Stimulated activated naive B cell treated with anti-CD40 and anti-IgM and Interleukin-4, amounts not matched to agents 10 μg/mL and 1 μg/mL and 100 μg/mL, for 72 hours (primary cell): ENCODE measurements around the gene FSTL3.
A peak's percentile ranks its signal among the peaks of the same experiment; 100 is the strongest.
"Not testable (repeated sequence)": the region's sequence is repeated elsewhere in the genome, so short reads cannot be mapped to it uniquely, and the experiment has no call there.

Source experiments
- ATAC-seq, 2 donors: fragments of 150-1000 bp; cut with Tn5 transposase; replicated peaks; 2 replicates each; pipeline ENCODE4 v1.10.0; 2021; ENCODE audit warnings: moderate library complexity in 1 of 2
- DNase-seq: peaks from one replicate; pipeline ENCODE4 v3.0.0; 2021
- H3K27ac Mint-ChIP-seq: one replicate; pipeline ENCODE4 v1.8.0; 2022; ENCODE audit warnings: mild to moderate bottlenecking, mixed read lengths
- H3K27me3 Mint-ChIP-seq, 2 donors: one replicate each; pipeline ENCODE4 v1.8.0; 2022; ENCODE audit warnings: mixed read lengths in 2 of 2
- H3K36me3 Mint-ChIP-seq, 2 donors: one replicate each; pipeline ENCODE4 v1.8.0; 2022; ENCODE audit warnings: mixed read lengths in 2 of 2, mild to moderate bottlenecking in 1 of 2
- H3K4me1 Mint-ChIP-seq, 2 donors: one replicate each; pipeline ENCODE4 v1.8.0; 2022; ENCODE audit warnings: mixed read lengths in 2 of 2, mild to moderate bottlenecking in 1 of 2
- H3K4me3 Mint-ChIP-seq, 2 donors: one replicate each; pipeline ENCODE4 v1.8.0; 2022; ENCODE audit warnings: mild to moderate bottlenecking in 2 of 2, mixed read lengths in 2 of 2, moderate library complexity in 1 of 2
- H3K9me3 Mint-ChIP-seq, 2 donors: one replicate each; pipeline ENCODE4 v1.8.0; 2022; ENCODE audit warnings: mixed read lengths in 2 of 2, mild to moderate bottlenecking in 1 of 2

FSTL3 gene

DNA sequence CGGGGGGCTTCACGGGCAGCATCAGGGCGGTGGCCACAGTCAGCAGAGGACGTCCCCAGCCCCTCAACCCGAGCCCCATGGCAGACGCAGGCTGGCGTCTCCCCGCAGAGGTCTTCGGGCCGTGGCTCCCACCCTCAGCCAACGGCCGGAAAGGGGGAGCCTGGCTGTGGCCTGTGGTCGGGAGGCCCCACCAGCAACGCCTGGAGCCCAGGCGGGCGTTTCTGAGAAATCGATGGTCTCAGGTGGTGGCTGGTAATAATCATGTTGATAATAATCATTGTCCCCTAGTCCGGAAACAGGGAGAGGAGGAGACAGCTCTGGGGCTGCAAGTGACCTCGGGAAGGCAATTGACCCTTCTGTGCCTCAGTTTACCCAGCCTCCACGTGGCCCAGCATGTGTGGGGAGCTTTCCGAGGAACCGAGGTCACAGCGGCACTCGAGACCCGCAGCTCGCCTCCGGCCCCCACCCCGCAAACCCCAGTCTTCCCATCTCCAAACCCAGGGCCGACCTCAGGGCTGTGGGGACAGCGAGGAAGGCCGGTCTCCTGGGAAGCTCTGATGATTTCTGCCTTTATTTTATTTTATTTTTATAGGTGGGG, 19.3 kb downstream of the FSTL3 start, which contains the start of gene PRSS57:
Gene PRSS57 (minus strand): TSS at position 101 of the 598 bp plus-strand sequence. CDS start 22 bp downstream, at position 79.
- peak within 1 kb of the TSS; percentile 42 for H3K27ac Mint-ChIP-seq
- H3K4me3 Mint-ChIP-seq: no peak within 1 kb of the TSS
- no peaks in the 10 kb centered on the region for H3K9me3 Mint-ChIP-seq
- no peak for DNase-seq
- peaks cover 2 to 8% of the 10 kb centered on the region in 2 donors for H3K4me1 Mint-ChIP-seq
- peaks cover 15 to 36% of the 10 kb centered on the region in 2 donors for H3K27me3 Mint-ChIP-seq
- H3K36me3 Mint-ChIP-seq: no peaks in the 10 kb centered on the region
- ATAC-seq: no peak

DNA sequence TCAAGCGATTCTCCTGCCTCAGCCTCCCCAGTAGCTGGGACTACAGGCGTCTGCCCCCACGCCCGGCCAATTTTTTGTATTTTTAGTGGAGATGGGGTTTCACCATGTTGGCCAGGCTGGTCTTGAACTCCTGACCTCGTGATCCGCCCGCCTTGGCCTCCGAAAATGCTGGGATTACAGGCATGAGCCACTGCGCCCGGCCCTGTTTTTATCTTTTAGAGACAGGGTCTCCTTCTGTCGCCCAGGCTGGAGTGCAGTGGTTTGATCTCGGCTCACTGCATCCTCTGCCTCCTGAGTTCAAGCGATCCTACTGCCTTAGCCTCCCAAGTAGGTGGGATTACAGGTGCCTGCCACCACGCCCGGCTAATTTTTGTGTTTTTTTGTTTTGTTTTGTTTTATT, 22.3 kb downstream of the FSTL3 start:
- DNase-seq, H3K27ac Mint-ChIP-seq, H3K36me3 Mint-ChIP-seq, H3K4me3 Mint-ChIP-seq, ATAC-seq, H3K9me3 Mint-ChIP-seq: not testable (repeated sequence)
- Mint-ChIP-seq H3K4me1 (peaks cover 7 to 14% of the 10 kb centered on the region in 2 donors), H3K27me3 (peaks cover 32 to 57% of the 10 kb centered on the region in 2 donors)

DNA sequence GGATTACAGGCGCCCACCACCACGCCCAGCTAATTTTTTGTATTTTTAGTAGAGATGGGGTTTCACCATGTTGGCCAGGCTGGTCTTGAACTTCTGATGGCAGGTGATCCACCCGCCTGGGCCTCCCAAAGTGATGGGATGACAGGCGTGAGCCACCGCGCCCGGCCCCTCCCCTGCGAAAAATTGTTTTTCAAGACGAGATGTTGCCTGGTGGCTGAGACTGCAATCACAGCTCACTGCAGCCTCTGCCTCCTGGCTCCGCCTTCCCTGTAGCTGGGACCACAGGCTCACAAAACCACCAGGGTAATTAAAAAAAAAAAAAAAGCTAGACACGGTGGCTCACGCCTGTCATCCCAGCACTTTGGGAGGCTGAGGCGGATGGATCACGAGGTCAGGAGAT, 23.7 kb downstream of the FSTL3 start:
- peaks cover 30 to 53% of the 10 kb centered on the region in 2 donors for H3K27me3 Mint-ChIP-seq
- H3K4me1 Mint-ChIP-seq: peaks cover 5 to 13% of the 10 kb centered on the region in 2 donors
- H3K9me3 Mint-ChIP-seq, H3K36me3 Mint-ChIP-seq, H3K27ac Mint-ChIP-seq, ATAC-seq, H3K4me3 Mint-ChIP-seq, DNase-seq: not testable (repeated sequence)

- H3K4me3 Mint-ChIP-seq: peak overlapping the region in 1 of 2 donors; percentile 43
- DNase-seq, H3K27ac Mint-ChIP-seq, H3K9me3 Mint-ChIP-seq, H3K36me3 Mint-ChIP-seq, ATAC-seq: not testable (repeated sequence)
- H3K4me1 Mint-ChIP-seq: peaks cover 5 to 10% of the 10 kb centered on the region in 2 donors
- peaks cover 44 to 58% of the 10 kb centered on the region in 2 donors for H3K27me3 Mint-ChIP-seq
Measured at GRCh38 chr19:702847-703246, 26.7 kb downstream of the FSTL3 start.

GRCh38 chr19:703329-703650, 27.1 kb downstream of the FSTL3 start:
- Mint-ChIP-seq H3K4me1 (peaks cover 5 to 10% of the 10 kb centered on the region in 2 donors), H3K27me3 (peaks cover 45 to 58% of the 10 kb centered on the region in 2 donors), H3K27ac (no peak overlapping the region), H3K4me3 (peak overlapping the region; percentile 43 to 51), H3K9me3 (peaks cover 0 to 8% of the 10 kb centered on the region in 2 donors), H3K36me3 (peaks cover 0 to 3% of the 10 kb centered on the region in 2 donors)
- no peak for DNase-seq
- peak in 1 of 2 donors; percentile 12 for ATAC-seq

DNA sequence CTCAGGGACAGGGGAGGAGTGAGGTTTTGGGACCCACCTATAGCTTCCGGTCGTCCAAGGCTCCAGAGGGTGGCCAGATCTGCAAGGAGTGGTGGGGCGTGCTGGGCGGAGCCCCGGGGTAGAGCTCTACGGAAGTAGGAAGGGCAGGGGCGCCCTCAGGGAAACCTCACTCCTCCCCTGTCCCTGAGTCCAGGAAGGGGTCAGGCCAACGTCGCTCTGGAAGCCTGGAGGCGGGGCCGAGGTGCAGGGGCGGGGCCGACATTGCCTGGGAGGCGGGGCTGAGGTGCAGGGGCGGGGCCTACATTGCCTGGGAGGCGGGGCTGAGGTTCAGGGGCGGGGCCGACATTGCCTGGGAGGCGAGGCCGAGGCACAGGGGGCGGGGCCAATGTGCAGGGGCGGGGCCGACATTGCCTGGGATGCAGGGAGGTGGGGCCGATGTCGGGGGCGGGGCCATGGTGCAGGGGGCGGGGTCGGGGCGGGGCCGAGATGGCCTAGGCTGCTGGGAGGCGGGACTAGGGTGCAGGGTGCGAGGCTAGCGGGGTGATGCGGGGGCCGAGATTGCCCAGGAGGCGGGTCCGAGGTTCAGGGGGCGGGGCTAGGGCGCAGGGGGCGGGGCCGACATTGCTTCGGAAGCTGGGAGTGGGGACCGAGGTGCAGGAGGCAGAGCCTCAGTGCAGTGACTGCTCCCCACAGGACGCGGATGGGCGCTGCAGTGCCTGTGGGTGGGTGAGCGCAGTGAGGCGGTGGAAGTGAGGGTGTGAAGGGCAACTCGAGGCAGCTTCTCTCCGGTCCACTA, 27.7 kb downstream of the FSTL3 start:
- Mint-ChIP-seq H3K27me3 (peaks cover 40 to 55% of the 10 kb centered on the region in 2 donors), H3K36me3 (peaks cover 0 to 3% of the 10 kb centered on the region in 2 donors), H3K27ac (no peak overlapping the region), H3K4me3 (peak overlapping the region; percentile 43 to 51), H3K9me3 (peaks cover 0 to 8% of the 10 kb centered on the region in 2 donors), H3K4me1 (peaks cover 5 to 10% of the 10 kb centered on the region in 2 donors)
- peak; percentile 73 to 77 for ATAC-seq
- DNase-seq: peak; percentile 38

DNA sequence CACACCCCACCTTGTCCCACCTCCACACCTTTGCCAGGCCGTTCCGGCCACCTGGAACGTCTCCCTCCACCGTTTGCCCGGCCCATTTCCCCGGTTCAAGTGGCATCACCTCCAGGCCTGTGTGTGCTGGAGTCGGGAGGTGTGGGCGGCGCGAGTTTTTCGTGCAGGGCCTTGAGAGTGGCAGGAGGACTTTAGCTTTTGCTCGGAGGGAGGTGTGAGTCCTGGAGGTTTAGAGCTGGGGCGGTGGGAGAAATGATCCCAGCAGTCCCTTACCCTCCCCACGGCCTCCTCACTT, 28.2 kb downstream of the FSTL3 start:
- ATAC-seq (peak in 1 of 2 donors; percentile 7), DNase-seq (no peak)
- H3K4me1 Mint-ChIP-seq: peaks cover 5 to 10% of the 10 kb centered on the region in 2 donors
- no peak overlapping the region for H3K4me3 Mint-ChIP-seq
- H3K27ac Mint-ChIP-seq: no peak overlapping the region
- peaks cover 0 to 8% of the 10 kb centered on the region in 2 donors for H3K9me3 Mint-ChIP-seq
- peaks cover 39 to 50% of the 10 kb centered on the region in 2 donors for H3K27me3 Mint-ChIP-seq
- H3K36me3 Mint-ChIP-seq: peaks cover 0 to 3% of the 10 kb centered on the region in 2 donors

- Mint-ChIP-seq H3K27me3 (peaks cover 42 to 48% of the 10 kb centered on the region in 2 donors), H3K4me1 (peaks cover under 1 to 4% of the 10 kb centered on the region in 2 donors), H3K9me3 (peaks cover 0 to 2% of the 10 kb centered on the region in 2 donors), H3K36me3 (no peaks in the 10 kb centered on the region), H3K4me3 (no peak within 1 kb of the TSS), H3K27ac (no peak within 1 kb of the TSS)
- DNase-seq (no peak), ATAC-seq (no peak)
Measured at GRCh38 chr19:708154-709143, 32.3 kb downstream of the FSTL3 start, which contains the start of gene PALM. Gene PALM, plus strand, starts transcription at chr19:708935. Its CDS starts 212 bp downstream, at chr19:709147.

DNA sequence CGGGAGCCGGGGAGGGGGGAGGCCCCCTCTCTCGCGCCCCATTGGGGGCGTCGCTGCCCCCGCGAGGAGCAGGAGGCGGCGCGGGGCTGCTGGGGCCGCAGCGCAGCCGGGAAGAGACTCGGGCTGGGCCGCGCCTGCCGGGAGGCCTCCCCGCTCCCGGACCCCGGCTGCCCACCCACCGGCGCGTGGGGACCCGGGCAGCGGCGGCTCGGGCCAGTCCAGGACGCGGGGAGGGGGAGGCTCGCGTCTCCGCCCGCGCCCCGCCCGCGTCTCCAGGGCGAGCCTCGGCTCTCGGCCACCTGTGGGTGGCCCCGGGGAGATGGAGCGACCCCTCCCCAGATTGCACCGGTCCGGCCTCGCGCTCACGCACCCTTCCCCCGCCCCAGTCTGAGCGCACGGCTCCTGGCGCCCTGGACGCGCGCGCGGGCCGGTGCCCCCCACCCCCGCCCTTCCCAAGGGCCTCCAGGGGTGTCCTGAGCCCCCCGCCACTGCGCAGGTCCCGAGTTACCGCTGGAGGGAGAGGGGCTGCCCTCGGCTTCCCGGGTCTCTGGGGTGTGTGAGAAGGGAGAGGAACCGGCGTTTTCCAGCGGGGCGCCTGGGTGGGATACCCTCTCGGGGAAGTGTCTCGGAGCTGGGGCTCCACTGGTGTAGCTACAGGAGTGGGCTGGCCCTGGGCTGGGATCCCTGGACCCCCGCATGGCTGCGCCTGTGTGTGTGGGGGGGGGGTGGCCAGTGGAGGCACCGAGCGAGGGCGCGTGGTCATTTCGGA, 33.2 kb downstream of the FSTL3 start:
- Mint-ChIP-seq H3K4me3 (no peak overlapping the region), H3K36me3 (no peaks in the 10 kb centered on the region), H3K9me3 (peaks cover 0 to 2% of the 10 kb centered on the region in 2 donors), H3K4me1 (no peaks in the 10 kb centered on the region), H3K27me3 (peaks cover 38 to 43% of the 10 kb centered on the region in 2 donors), H3K27ac (no peak overlapping the region)
- no peak for ATAC-seq
- no peak for DNase-seq

DNA sequence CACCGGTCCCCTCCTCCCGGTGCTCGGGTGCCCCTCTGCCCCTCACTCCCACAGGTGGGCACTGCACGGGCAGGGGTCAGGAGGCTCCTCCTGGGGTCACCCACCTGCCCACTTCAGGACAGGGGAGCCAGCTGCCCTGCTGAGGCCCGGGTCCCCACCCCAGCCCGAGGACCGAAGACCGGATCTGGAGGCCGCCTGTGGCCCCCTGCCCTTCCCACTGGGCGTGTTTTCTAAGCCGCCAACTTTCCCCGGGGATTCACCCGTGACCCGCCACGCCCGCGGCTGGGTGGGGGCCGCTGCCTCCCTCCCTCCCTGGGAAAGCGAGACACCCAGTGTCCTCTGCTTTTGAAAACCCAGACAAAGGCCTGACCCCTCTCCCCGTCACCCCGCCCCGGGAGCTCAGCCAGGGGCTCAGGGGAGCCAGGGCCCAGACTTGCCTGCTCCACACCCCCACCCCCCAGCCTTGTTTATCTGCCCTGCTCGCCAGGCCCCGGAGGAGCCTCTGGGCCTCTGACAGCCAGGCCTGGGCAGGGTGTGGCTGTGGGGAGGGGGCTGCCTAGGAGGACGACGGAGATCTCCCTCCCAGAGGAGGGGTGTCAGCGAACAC, 33.9 kb downstream of the FSTL3 start:
- no peak for ATAC-seq
- Mint-ChIP-seq H3K9me3 (peaks cover 0 to 2% of the 10 kb centered on the region in 2 donors), H3K27me3 (peaks cover 38 to 42% of the 10 kb centered on the region in 2 donors), H3K36me3 (no peaks in the 10 kb centered on the region), H3K4me3 (no peak overlapping the region), H3K4me1 (no peaks in the 10 kb centered on the region), H3K27ac (no peak overlapping the region)
- no peak for DNase-seq

DNA sequence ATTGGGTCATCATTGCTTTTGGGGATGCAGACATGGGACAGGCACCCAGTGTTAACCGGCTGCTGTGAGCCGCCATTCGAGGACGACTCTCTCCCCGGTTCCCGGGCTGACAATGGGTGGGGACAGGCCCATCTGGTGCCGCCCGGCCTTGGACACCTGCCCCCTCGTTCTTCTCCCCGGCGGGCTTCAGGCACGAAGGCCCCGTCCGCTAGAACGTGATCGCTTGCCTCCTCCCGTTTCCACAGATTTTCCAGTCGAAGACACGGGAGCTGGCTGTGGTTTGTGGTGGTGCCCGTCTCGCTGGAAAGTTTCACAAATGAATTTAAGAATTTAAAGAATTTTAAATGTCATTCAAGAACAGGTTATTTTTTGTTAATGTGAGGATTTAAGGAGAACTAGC, 34.6 kb downstream of the FSTL3 start:
- DNase-seq (no peak), ATAC-seq (no peak)
- Mint-ChIP-seq H3K9me3 (peaks cover 6 to 8% of the 10 kb centered on the region in 2 donors), H3K27me3 (peaks cover 43 to 45% of the 10 kb centered on the region in 2 donors), H3K36me3 (peaks cover 6% of the 10 kb centered on the region in 2 donors), H3K4me3 (no peak overlapping the region), H3K4me1 (no peaks in the 10 kb centered on the region), H3K27ac (no peak overlapping the region)

GRCh38 chr19:711254-711653, 35.1 kb downstream of the FSTL3 start:
- no peak overlapping the region for H3K27ac Mint-ChIP-seq
- peaks cover 46 to 48% of the 10 kb centered on the region in 2 donors for H3K27me3 Mint-ChIP-seq
- no peaks in the 10 kb centered on the region for H3K4me1 Mint-ChIP-seq
- H3K36me3 Mint-ChIP-seq: peaks cover 8 to 9% of the 10 kb centered on the region in 2 donors
- H3K4me3 Mint-ChIP-seq: no peak overlapping the region
- ATAC-seq: no peak
- peaks cover 8 to 10% of the 10 kb centered on the region in 2 donors for H3K9me3 Mint-ChIP-seq
- no peak for DNase-seq

DNA sequence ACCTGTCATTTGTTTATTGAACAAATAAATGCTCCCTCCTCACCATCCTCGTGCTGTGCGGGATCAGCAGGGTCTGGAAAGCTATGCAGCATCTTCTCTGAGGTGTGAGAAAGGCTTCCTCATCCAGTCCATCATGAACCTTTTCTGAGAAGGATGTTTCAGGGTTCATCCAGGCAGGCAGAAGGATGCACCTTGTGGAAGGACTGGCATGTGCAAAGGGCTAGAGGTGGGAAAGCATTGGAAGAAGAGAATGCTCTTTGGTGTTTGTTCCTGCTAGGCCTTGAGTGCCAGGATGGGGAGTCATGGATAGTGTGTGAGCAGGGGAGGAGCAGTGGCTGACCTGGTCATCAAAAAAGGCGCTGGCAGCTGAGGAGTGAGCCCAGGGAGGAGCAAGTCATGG, 39.2 kb downstream of the FSTL3 start:
- no peak overlapping the region for H3K27ac Mint-ChIP-seq
- peaks cover 7 to 8% of the 10 kb centered on the region in 2 donors for H3K9me3 Mint-ChIP-seq
- no peak for ATAC-seq

More for the DNA sequence above, 39.2 kb downstream of the FSTL3 start:
- H3K36me3 Mint-ChIP-seq: peaks cover 8 to 9% of the 10 kb centered on the region in 2 donors
- no peak for DNase-seq
- H3K4me1 Mint-ChIP-seq: peaks cover 5 to 11% of the 10 kb centered on the region in 2 donors
- H3K4me3 Mint-ChIP-seq: no peak overlapping the region
- peaks cover 47 to 65% of the 10 kb centered on the region in 2 donors for H3K27me3 Mint-ChIP-seq
